Ramos (cell line): ENCODE data around the gene NEMF.
"Not testable (repeated sequence)": the region's sequence is repeated elsewhere in the genome, so short reads cannot be mapped to it uniquely, and the experiment has no call there.

Experiments
- in situ Hi-C: fragments of 300-500 bp; cut with MboI; formaldehyde crosslinking; loops from one replicate; pipeline ENCODE4 v1.14.3; 2022; ENCODE audit warnings: low sequenced_read_pairs; ENCODE audit not compliant: unreplicated experiment

NEMF gene

GRCh38 chr14:49852301-49853157 is at the start of gene NEMF:
Gene NEMF (minus strand): TSS chr14:49852788. CDS start chr14:49852753, 35 bp downstream.
- in situ Hi-C loops, result loop anchor here (10.0 to 25.0 kb wide), 2 partner anchors 218 to 685 kb away; partner anchors contain the start of genes DNAAF2 and MAP4K5

- in situ Hi-C loops, result no loop called here
Measured at GRCh38 chr14:49900973-49901372, 48.4 kb upstream of the NEMF start.

GRCh38 chr14:49898485-49898884 is 45.9 kb upstream of the NEMF start:
- in situ Hi-C loops, result no loop called here

- in situ Hi-C loops, result no loop called here
Measured at GRCh38 chr14:49897965-49898364, 45.4 kb upstream of the NEMF start.

- in situ Hi-C loops, result no loop called here
Measured at GRCh38 chr14:49897414-49897813, 44.8 kb upstream of the NEMF start.

- in situ Hi-C loops, result no loop called here
Measured at GRCh38 chr14:49896966-49897365, 44.4 kb upstream of the NEMF start.

- in situ Hi-C loops, result not testable (repeated sequence)
Measured at GRCh38 chr14:49896272-49896671, 43.7 kb upstream of the NEMF start.

- in situ Hi-C loops, result no loop called here
Measured at GRCh38 chr14:49895480-49895879, 42.9 kb upstream of the NEMF start.

- in situ Hi-C loops, result not testable (repeated sequence)
Measured at GRCh38 chr14:49894214-49895107, 41.9 kb upstream of the NEMF start.

- in situ Hi-C loops, result no loop called here
Measured at GRCh38 chr14:49893309-49894213, 41.0 kb upstream of the NEMF start.

- in situ Hi-C loops, result no loop called here
Measured at GRCh38 chr14:49892636-49893308, 40.2 kb upstream of the NEMF start, which contains the start of gene ARF6. Gene ARF6 (plus strand): TSS chr14:49893082. CDS start chr14:49893737, 655 bp downstream.

- in situ Hi-C loops, result no loop called here
Measured at GRCh38 chr14:49892301-49892635, 39.7 kb upstream of the NEMF start.

GRCh38 chr14:49888293-49888692 is 35.7 kb upstream of the NEMF start:
- in situ Hi-C loops, result no loop called here

- in situ Hi-C loops, result no loop called here
Measured at GRCh38 chr14:49886523-49886922, 33.9 kb upstream of the NEMF start.

- in situ Hi-C loops, result loop anchor here (5.0 kb wide), 1 partner anchor 209 kb away; no protein-coding TSS in a partner anchor
Measured at GRCh38 chr14:49882826-49883694, 30.5 kb upstream of the NEMF start.

- in situ Hi-C loops, result loop anchor here (5.0 kb wide), 1 partner anchor 211 kb away; no protein-coding TSS in a partner anchor
Measured at GRCh38 chr14:49881350-49882001, 28.9 kb upstream of the NEMF start.

GRCh38 chr14:49880267-49881064 is 27.9 kb upstream of the NEMF start:
- in situ Hi-C loops, result loop anchor here (5.0 kb wide), 1 partner anchor 212 kb away; no protein-coding TSS in a partner anchor
